ENCODE data around the gene TOM1L2. TPM values are rescaled to one million over a fixed set of nuclear protein-coding genes. Genes with fewer than 3 reads are reported as not detected.

Gene TOM1L2
- total and polyA plus RNA-seq, 2 donors from 2014 or later = 28.2 to 59.4 TPM

GRCh38 chr17:17897442-17897841, 74.8 kb downstream of the TOM1L2 start:
- Histone ChIP-seq H3K36me3 (ENCODE audit: control insufficient read depth in 2 of 3, insufficient read depth in 3 of 3, low read length in 3 of 3) (peaks cover 0 to 23% (median 8%) of the 10 kb centered on the region in 3 donors), H3K4me3 (ENCODE audit: low read length in 3 of 3) (no peak overlapping the region), H3K4me1 (ENCODE audit: control insufficient read depth in 2 of 3, insufficient read depth in 2 of 3, low read depth in 1 of 3, low read length in 3 of 3) (peaks cover 0 to 8% (median 8%) of the 10 kb centered on the region in 3 donors), H3K27me3 (ENCODE audit: control insufficient read depth, insufficient read depth, low read length) (no peaks in the 10 kb centered on the region), H3K9ac (ENCODE audit: low read length in 3 of 3) (no peak overlapping the region), H3K9me3 (ENCODE audit: control insufficient read depth in 2 of 3, insufficient read depth in 1 of 3, low read length in 3 of 3) (no peaks in the 10 kb centered on the region), H3K27ac (ENCODE audit: low read depth in 2 of 2, low read length in 2 of 2) (no peak overlapping the region)
- FAIRE-seq = no peak
- intact Hi-C loops (cut with DNase I) = loop anchor here (10.0 kb wide), 1 partner anchor 137 kb away; the partner anchor contains the start of genes ATPAF2 and GID4
- DNase-seq = no peak
- TF ChIP-seq, protein P1, sequence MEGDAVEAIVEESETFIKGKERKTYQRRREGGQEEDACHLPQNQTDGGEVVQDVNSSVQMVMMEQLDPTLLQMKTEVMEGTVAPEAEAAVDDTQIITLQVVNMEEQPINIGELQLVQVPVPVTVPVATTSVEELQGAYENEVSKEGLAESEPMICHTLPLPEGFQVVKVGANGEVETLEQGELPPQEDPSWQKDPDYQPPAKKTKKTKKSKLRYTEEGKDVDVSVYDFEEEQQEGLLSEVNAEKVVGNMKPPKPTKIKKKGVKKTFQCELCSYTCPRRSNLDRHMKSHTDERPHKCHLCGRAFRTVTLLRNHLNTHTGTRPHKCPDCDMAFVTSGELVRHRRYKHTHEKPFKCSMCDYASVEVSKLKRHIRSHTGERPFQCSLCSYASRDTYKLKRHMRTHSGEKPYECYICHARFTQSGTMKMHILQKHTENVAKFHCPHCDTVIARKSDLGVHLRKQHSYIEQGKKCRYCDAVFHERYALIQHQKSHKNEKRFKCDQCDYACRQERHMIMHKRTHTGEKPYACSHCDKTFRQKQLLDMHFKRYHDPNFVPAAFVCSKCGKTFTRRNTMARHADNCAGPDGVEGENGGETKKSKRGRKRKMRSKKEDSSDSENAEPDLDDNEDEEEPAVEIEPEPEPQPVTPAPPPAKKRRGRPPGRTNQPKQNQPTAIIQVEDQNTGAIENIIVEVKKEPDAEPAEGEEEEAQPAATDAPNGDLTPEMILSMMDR (IDR thresholded peaks at IDR 0.05; ENCODE audit: borderline replicate concordance, extremely low read depth, insufficient read depth) = no peak

GRCh38 chr17:17896746-17897145, 75.5 kb downstream of the TOM1L2 start:
- H3K27ac ChIP-seq (ENCODE audit: low read depth in 2 of 2, low read length in 2 of 2) = no peak overlapping the region
- FAIRE-seq (no peak), DNase-seq (peak in 1 of 5 donors; percentile 54)
- no peak overlapping the region for H3K9ac ChIP-seq (ENCODE audit: low read length in 3 of 3)
- peaks cover 0 to 8% (median 8%) of the 10 kb centered on the region in 3 donors for H3K4me1 ChIP-seq (ENCODE audit: control insufficient read depth in 2 of 3, insufficient read depth in 2 of 3, low read depth in 1 of 3, low read length in 3 of 3)
- H3K4me3 ChIP-seq (ENCODE audit: low read length in 3 of 3) = no peak overlapping the region
- H3K9me3 ChIP-seq (ENCODE audit: control insufficient read depth in 2 of 3, insufficient read depth in 1 of 3, low read length in 3 of 3) = no peaks in the 10 kb centered on the region
- TF ChIP-seq, protein P1 (IDR thresholded peaks at IDR 0.05; ENCODE audit: borderline replicate concordance, extremely low read depth, insufficient read depth) = no peak
- peaks cover 0 to 24% (median 8%) of the 10 kb centered on the region in 3 donors for H3K36me3 ChIP-seq (ENCODE audit: control insufficient read depth in 2 of 3, insufficient read depth in 3 of 3, low read length in 3 of 3)
- no peaks in the 10 kb centered on the region for H3K27me3 ChIP-seq (ENCODE audit: control insufficient read depth, insufficient read depth, low read length)
- intact Hi-C loops (cut with DNase I) = loop anchor here (10.0 kb wide), 1 partner anchor 138 kb away; the partner anchor contains the start of genes ATPAF2 and GID4

GRCh38 chr17:17893801-17894644, 78.2 kb downstream of the TOM1L2 start:
- no peaks in the 10 kb centered on the region for H3K27me3 ChIP-seq (ENCODE audit: control insufficient read depth, insufficient read depth, low read length)
- FAIRE-seq (no peak), DNase-seq (peak in 1 of 5 donors; percentile 13)
- no peak overlapping the region for H3K4me3 ChIP-seq (ENCODE audit: low read length in 3 of 3)
- no peak overlapping the region for H3K9ac ChIP-seq (ENCODE audit: low read length in 3 of 3)
- H3K9me3 ChIP-seq (ENCODE audit: control insufficient read depth in 2 of 3, insufficient read depth in 1 of 3, low read length in 3 of 3) = no peaks in the 10 kb centered on the region
- H3K4me1 ChIP-seq (ENCODE audit: control insufficient read depth in 2 of 3, insufficient read depth in 2 of 3, low read depth in 1 of 3, low read length in 3 of 3) = no peaks in the 10 kb centered on the region
- H3K27ac ChIP-seq (ENCODE audit: low read depth in 2 of 2, low read length in 2 of 2) = no peak overlapping the region
- TF ChIP-seq, protein P1 (IDR thresholded peaks at IDR 0.05; ENCODE audit: borderline replicate concordance, extremely low read depth, insufficient read depth) = no peak
- peaks cover 0 to 29% (median 8%) of the 10 kb centered on the region in 3 donors for H3K36me3 ChIP-seq (ENCODE audit: control insufficient read depth in 2 of 3, insufficient read depth in 3 of 3, low read length in 3 of 3)
- intact Hi-C loops (cut with DNase I) = loop anchor here (10.0 kb wide), 1 partner anchor 141 kb away; the partner anchor contains the start of genes ATPAF2 and GID4

All from kidney (tissue), 14 donors.